GM13976 (cell line): ENCODE data around the gene HELLS.

Experiments used
- DNase-seq: peaks from one replicate; pipeline ENCODE4 v3.0.0; 2012; ENCODE audit warnings: low spot score
- in situ Hi-C: fragments of 300-500 bp; cut with MboI; formaldehyde crosslinking; loops from one replicate; pipeline ENCODE4 v1.12.0; 2022; ENCODE audit warnings: low sequenced_read_pairs, mixed read lengths, inconsistent platforms; ENCODE audit not compliant: unreplicated experiment
- TF ChIP-seq, protein P1 (sequence below): IDR thresholded peaks from 2 replicates; pipeline ENCODE4 v1.5.1; 2012; ENCODE audit warnings: borderline replicate concordance, mild to moderate bottlenecking; ENCODE audit not compliant: insufficient read depth; ENCODE audit errors: extremely low read depth, missing control alignments, control extremely low read depth

Gene HELLS

DNA sequence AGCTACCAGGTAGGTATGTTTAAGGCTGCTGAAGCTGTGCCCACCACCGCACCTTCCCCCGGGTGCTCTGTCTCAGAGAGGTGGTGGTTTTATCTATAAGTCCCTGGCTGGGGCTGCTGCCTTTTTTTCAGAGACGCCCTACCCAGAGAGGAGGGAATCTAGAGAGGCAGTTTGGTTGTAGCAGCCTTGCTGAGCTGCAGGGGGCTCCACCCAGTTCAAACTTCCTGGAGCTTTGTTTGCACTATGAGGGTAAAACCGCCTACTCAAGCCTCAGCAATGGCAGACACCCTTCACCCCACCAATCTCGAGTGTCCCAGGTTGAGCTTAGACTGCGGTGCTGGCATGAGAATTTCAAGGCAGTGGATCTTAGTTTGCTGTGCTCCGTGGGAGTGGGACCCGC lies 94.3 kb downstream of the HELLS start:
- no peak for DNase-seq
- in situ Hi-C loops = loop anchor here (25.0 kb wide), 1 partner anchor 722 kb away; no protein-coding TSS in a partner anchor
- TF ChIP-seq, protein P1, sequence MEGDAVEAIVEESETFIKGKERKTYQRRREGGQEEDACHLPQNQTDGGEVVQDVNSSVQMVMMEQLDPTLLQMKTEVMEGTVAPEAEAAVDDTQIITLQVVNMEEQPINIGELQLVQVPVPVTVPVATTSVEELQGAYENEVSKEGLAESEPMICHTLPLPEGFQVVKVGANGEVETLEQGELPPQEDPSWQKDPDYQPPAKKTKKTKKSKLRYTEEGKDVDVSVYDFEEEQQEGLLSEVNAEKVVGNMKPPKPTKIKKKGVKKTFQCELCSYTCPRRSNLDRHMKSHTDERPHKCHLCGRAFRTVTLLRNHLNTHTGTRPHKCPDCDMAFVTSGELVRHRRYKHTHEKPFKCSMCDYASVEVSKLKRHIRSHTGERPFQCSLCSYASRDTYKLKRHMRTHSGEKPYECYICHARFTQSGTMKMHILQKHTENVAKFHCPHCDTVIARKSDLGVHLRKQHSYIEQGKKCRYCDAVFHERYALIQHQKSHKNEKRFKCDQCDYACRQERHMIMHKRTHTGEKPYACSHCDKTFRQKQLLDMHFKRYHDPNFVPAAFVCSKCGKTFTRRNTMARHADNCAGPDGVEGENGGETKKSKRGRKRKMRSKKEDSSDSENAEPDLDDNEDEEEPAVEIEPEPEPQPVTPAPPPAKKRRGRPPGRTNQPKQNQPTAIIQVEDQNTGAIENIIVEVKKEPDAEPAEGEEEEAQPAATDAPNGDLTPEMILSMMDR = no peak

DNA sequence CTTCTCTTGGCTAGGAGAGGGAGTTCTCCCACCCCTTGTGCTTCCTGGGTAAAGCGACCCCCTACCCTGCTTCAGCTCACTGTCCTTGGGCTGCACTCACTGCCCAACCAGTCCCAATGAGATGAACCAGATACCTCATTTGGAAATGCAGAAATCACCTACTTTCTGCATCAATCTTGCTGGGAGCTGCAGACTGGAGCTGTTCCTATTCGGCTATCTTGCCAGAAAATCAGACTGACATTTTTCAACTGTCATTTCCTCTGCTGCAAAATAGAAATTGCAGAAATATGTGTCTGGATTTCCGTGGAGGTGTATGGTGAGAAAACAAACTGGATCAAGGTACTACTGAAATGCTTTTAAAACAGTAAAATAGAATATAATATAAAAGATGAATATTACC lies 95.0 kb downstream of the HELLS start:
- TF ChIP-seq, protein P1 = no peak
- in situ Hi-C loops = loop anchor here (25.0 kb wide), 1 partner anchor 722 kb away; no protein-coding TSS in a partner anchor
- DNase-seq = no peak

DNA sequence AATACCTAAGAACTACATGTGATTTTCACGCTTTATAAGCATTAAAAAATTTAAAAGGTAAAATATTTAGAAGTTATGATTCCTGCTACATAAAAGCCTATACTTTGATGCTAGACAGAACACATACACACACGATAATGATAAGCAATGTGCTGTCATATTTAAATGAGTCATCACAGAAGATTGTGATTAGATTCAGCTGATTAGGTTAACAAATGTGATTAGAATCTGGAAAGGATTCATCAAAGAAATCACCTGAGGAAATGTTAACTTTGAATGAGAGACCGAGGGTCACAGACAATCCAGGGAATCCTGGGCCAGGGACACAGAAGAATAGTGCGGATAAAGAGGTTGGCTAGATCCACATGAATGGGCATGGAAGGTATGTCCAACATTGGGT lies 95.9 kb downstream of the HELLS start:
- no peak for DNase-seq
- TF ChIP-seq, protein P1 = no peak
- in situ Hi-C loops = loop anchor here (25.0 kb wide), 1 partner anchor 721 kb away; no protein-coding TSS in a partner anchor

DNA sequence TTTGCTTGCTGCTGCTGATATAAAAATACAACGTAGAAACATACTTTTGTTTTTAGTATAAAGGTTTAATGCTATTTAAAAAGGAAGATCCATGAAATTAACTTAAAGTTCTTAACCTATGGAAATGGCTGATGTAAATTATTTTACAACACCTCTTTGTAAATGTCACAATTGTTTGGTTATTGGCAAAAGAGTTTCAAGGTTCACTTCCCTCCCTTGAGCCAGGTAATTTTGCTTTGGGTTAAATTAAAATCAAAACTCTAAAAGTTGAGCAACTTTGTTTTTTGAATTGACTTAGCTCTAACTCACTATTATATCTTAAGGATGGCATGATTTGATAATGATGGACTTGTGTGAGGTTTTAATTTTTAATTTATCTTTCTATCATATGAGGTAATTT lies 98.8 kb downstream of the HELLS start:
- in situ Hi-C loops = loop anchor here (25.0 kb wide), 1 partner anchor 718 kb away; no protein-coding TSS in a partner anchor
- TF ChIP-seq, protein P1 = no peak
- no peak for DNase-seq

DNA sequence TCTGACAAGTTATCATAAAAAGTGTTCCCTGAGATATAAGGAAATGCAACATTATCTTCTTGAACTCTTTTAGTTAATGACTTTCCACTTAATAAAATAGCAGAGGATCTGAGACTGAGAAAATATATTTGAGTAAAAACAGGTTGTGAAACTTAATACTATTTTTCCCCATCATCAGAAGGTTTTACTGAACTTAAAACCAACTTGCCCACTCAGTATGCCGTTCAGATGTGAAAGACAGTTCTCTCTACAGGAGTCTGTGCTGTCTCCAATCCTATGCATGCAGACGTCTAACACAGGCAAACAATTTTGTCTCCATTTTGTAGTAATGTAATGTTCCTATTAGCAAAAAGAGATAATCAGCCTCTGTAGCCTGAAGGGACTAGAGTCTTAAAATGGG lies 99.7 kb downstream of the HELLS start:
- in situ Hi-C loops = loop anchor here (25.0 kb wide), 1 partner anchor 717 kb away; no protein-coding TSS in a partner anchor
- peak; percentile 50 for DNase-seq
- TF ChIP-seq, protein P1 = no peak
